HFFc6 (cell line): ENCODE measurements around the gene CENPO. TPM values are rescaled to one million over a fixed set of nuclear protein-coding genes. Genes with fewer than 3 reads are reported as not detected.
A peak's percentile ranks its signal among the peaks of the same experiment; 100 is the strongest.

Experiments used
- DNase-seq: peaks from one replicate; pipeline ENCODE4 v3.0.0-alpha.2; 2018
- H3K27ac Mint-ChIP-seq: 2 replicates; pipeline ENCODE4 v1.8.0; 2020; ENCODE audit warnings: mild to moderate bottlenecking, mixed read lengths
- H3K27me3 Mint-ChIP-seq: 2 replicates; pipeline ENCODE4 v1.8.0; 2021; ENCODE audit warnings: mild to moderate bottlenecking, moderate library complexity, mixed read lengths; ENCODE audit not compliant: insufficient read depth
- H3K36me3 Mint-ChIP-seq: 2 replicates; pipeline ENCODE4 v1.8.0; 2021; ENCODE audit warnings: low read depth, mixed read lengths
- H3K4me1 Mint-ChIP-seq: 2 replicates; pipeline ENCODE4 v1.8.0; 2020; ENCODE audit warnings: low read depth, mixed read lengths
- H3K4me3 Mint-ChIP-seq: 2 replicates; pipeline ENCODE4 v1.8.0; 2020; ENCODE audit warnings: mild to moderate bottlenecking, moderate library complexity, mixed read lengths
- H3K9me3 Mint-ChIP-seq: 2 replicates; pipeline ENCODE4 v1.8.0; 2020; ENCODE audit warnings: mild to moderate bottlenecking, mixed read lengths
- total RNA-seq, 6 experiments: library from RNA; stranded (reverse); fragmentation: NEBNext Ultra II Directional; extraction: Animal tissue kit (Norgen Biotek cat#: 25700); gene quantifications; 2 replicates in 1 of 6; 3 replicates in 5 of 6; pipeline ENCODE4 v1.2.3, GENCODE V29; 2021
- TF ChIP-seq, protein P1 (sequence below): fragments of 200-600 bp; sonication (generic); IDR thresholded peaks from 2 replicates; pipeline ENCODE4 v1.5.0; 2021; ENCODE audit warnings: antibody characterized with exemption, mild to moderate bottlenecking

CENPO gene
- total RNA-seq, 6 experiments from 2014 or later, result 19.1 to 28.7 (median 24.7) TPM

DNA sequence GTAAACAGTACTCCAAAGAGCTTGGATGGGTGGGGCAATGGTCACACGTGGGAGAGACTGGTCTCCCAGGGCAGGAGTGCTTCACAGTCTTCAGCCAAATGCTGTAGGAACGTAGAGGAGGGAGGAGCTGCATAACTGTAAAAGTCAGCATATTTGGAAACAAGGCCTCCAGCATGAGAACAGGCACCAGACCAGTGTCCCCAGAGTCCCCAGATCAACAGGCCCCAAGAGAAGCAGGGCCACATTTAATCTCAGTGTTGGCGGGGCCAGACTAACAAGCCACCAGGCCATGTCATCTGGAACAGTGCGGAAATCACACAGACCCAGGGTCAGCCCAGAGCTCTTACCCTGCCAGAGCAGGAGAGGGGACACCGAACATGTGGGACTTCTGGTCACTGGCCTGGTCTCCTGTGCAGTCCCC, 63.6 kb downstream of the CENPO start:
- Mint-ChIP-seq H3K36me3 (no peaks in the 10 kb centered on the region), H3K27me3 (no peaks in the 10 kb centered on the region), H3K9me3 (no peaks in the 10 kb centered on the region), H3K4me3 (no peak overlapping the region), H3K4me1 (peaks cover 41% of the 10 kb centered on the region), H3K27ac (peak overlapping the region; percentile 87)
- no peak for DNase-seq
- TF ChIP-seq, protein P1, sequence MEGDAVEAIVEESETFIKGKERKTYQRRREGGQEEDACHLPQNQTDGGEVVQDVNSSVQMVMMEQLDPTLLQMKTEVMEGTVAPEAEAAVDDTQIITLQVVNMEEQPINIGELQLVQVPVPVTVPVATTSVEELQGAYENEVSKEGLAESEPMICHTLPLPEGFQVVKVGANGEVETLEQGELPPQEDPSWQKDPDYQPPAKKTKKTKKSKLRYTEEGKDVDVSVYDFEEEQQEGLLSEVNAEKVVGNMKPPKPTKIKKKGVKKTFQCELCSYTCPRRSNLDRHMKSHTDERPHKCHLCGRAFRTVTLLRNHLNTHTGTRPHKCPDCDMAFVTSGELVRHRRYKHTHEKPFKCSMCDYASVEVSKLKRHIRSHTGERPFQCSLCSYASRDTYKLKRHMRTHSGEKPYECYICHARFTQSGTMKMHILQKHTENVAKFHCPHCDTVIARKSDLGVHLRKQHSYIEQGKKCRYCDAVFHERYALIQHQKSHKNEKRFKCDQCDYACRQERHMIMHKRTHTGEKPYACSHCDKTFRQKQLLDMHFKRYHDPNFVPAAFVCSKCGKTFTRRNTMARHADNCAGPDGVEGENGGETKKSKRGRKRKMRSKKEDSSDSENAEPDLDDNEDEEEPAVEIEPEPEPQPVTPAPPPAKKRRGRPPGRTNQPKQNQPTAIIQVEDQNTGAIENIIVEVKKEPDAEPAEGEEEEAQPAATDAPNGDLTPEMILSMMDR, result no peak

GRCh38 chr2:24857746-24858145, 64.5 kb downstream of the CENPO start:
- no peak for DNase-seq
- no peaks in the 10 kb centered on the region for H3K27me3 Mint-ChIP-seq
- no peaks in the 10 kb centered on the region for H3K9me3 Mint-ChIP-seq
- TF ChIP-seq, protein P1, result no peak
- H3K4me3 Mint-ChIP-seq, result no peak overlapping the region
- no peak overlapping the region for H3K27ac Mint-ChIP-seq
- peaks cover 41% of the 10 kb centered on the region for H3K4me1 Mint-ChIP-seq
- no peaks in the 10 kb centered on the region for H3K36me3 Mint-ChIP-seq

DNA sequence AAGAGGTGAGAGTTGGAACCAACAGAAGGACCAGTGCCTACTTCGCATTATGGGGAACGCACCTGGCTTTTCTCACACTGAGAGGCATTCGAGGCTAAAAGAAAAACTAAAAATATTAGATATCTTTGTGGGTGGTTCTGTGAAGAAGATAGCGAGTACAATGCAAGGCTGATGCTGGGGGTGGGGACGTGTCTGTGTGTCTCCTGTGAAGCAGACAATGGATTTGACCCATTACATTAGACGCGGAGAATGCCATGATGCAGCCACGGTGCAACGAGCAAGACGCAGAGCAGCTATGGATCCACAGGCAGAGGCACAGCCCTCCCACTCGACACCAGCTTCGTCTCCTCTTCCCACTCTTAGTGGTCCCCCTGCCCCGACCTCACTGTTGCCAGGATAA, 65.8 kb downstream of the CENPO start:
- no peaks in the 10 kb centered on the region for H3K36me3 Mint-ChIP-seq
- H3K4me1 Mint-ChIP-seq, result peaks cover 44% of the 10 kb centered on the region
- no peaks in the 10 kb centered on the region for H3K9me3 Mint-ChIP-seq
- TF ChIP-seq, protein P1, result no peak
- H3K27me3 Mint-ChIP-seq, result no peaks in the 10 kb centered on the region
- H3K27ac Mint-ChIP-seq, result no peak overlapping the region
- H3K4me3 Mint-ChIP-seq, result no peak overlapping the region
- no peak for DNase-seq

- peaks cover 39% of the 10 kb centered on the region for H3K4me1 Mint-ChIP-seq
- no peaks in the 10 kb centered on the region; the same call in 1 of the 2 replicates for H3K36me3 Mint-ChIP-seq
- H3K9me3 Mint-ChIP-seq, result no peaks in the 10 kb centered on the region
- TF ChIP-seq, protein P1, result no peak
- H3K4me3 Mint-ChIP-seq, result no peak overlapping the region
- H3K27ac Mint-ChIP-seq, result no peak overlapping the region
- DNase-seq, result no peak
- H3K27me3 Mint-ChIP-seq, result no peaks in the 10 kb centered on the region
Measured at GRCh38 chr2:24859968-24860600, 66.9 kb downstream of the CENPO start.

DNA sequence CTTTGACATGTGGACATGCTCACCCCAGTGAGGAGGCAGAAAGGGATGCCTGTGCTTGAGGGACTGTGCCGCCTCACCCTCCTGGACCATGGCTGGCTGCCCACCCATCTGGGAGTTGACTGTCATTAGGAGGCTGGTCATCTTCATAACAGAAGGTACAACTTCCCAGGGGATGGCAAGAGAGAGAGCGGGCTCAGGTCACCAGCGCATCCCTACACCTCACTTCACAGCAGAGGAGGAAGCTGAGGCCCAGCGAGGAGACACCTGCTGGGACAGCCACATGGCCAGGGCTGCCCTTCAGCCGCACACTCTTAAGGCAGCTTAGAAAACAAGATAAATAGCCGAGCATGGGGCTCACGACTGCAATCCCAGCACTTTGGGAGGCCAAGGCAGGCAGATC, 67.4 kb downstream of the CENPO start:
- TF ChIP-seq, protein P1, result no peak
- H3K27me3 Mint-ChIP-seq, result no peaks in the 10 kb centered on the region
- H3K9me3 Mint-ChIP-seq, result no peaks in the 10 kb centered on the region
- no peak overlapping the region for H3K27ac Mint-ChIP-seq
- H3K4me1 Mint-ChIP-seq, result peaks cover 33% of the 10 kb centered on the region
- H3K4me3 Mint-ChIP-seq, result no peak overlapping the region
- no peak for DNase-seq
- no peaks in the 10 kb centered on the region; the same call in 1 of the 2 replicates for H3K36me3 Mint-ChIP-seq
